Measurements from ENCODE around the gene OAS2.

GRCh38 chr12:112973011-112973735 lies 5.1 kb upstream of the OAS2 start:
- TF ChIP-seq MAZ (IDR thresholded peaks at IDR 0.05; ENCODE audit: borderline replicate concordance, low read depth, low read length), result no peak
- TF ChIP-seq CTCF (conservative IDR thresholded peaks at IDR 0.05; ENCODE audit: low read depth, low read length), result no peak
- TF ChIP-seq FOS (IDR thresholded peaks at IDR 0.05; ENCODE audit: low read depth, low read length), result no peak
- no peak for TF ChIP-seq POLR2A (IDR thresholded peaks at IDR 0.05; ENCODE audit: low read depth, low read length)
- TF ChIP-seq RAD21 (IDR thresholded peaks at IDR 0.05; ENCODE audit: low read length), result no peak
- TF ChIP-seq SMC3 (IDR thresholded peaks at IDR 0.05; ENCODE audit: low read depth, low read length), result no peak
- TF ChIP-seq MXI1 (IDR thresholded peaks at IDR 0.05; ENCODE audit: borderline replicate concordance, low read depth, low read length), result no peak
